ENCODE data around the gene CAPN9. TPM values are rescaled to one million over a fixed set of nuclear protein-coding genes. Genes with fewer than 3 reads are reported as not detected.
A peak's percentile ranks its signal among the peaks of the same experiment; 100 is the strongest.

The CAPN9 gene
- total and polyA plus RNA-seq, 4 donors, result not detected

DNA sequence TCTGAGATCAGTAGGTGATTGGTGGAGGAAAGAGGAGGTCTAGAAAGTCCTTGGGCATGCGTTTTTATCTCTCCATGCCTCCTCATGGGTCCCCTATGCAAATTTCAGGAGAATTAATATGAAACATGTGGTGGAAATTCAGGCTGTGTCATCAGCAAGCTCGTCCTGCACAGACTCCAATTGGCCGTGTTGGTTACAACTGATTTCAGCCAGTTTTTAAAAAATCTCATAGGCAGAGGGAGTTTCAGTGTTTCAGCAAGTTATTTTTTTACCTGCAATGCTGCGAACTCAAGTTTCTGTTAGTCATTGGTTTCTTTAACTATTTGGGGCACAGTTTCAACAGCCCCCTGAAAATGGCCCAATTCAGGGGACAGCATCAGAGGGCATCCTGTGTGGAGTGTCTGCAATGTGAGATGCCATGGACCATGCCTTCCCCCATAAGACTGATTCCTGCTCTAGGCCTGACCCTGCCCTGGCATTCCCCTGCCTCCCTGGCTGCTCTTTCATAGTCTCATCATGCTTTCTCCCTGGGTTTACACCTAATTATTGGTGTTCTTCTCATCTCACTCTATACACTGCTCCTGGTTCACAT is 61.2 kb downstream of the CAPN9 start:
- H3K9me3 ChIP-seq (ENCODE audit: control insufficient read depth in 4 of 4, low read length in 3 of 4), result peaks cover 0 to 8% (median 2%) of the 10 kb centered on the region in 4 donors
- no peaks in the 10 kb centered on the region for H3K36me3 ChIP-seq (ENCODE audit: control insufficient read depth in 4 of 4, insufficient read depth in 3 of 4, low read depth in 1 of 4, low read length in 3 of 4)
- TF ChIP-seq YY1 (IDR thresholded peaks at IDR 0.05), result no peak
- TF ChIP-seq SP1 (IDR thresholded peaks at IDR 0.05), result no peak
- TF ChIP-seq, protein P1, sequence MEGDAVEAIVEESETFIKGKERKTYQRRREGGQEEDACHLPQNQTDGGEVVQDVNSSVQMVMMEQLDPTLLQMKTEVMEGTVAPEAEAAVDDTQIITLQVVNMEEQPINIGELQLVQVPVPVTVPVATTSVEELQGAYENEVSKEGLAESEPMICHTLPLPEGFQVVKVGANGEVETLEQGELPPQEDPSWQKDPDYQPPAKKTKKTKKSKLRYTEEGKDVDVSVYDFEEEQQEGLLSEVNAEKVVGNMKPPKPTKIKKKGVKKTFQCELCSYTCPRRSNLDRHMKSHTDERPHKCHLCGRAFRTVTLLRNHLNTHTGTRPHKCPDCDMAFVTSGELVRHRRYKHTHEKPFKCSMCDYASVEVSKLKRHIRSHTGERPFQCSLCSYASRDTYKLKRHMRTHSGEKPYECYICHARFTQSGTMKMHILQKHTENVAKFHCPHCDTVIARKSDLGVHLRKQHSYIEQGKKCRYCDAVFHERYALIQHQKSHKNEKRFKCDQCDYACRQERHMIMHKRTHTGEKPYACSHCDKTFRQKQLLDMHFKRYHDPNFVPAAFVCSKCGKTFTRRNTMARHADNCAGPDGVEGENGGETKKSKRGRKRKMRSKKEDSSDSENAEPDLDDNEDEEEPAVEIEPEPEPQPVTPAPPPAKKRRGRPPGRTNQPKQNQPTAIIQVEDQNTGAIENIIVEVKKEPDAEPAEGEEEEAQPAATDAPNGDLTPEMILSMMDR (IDR thresholded peaks at IDR 0.05; ENCODE audit: low read depth, low read length, missing input control), result no peak
- TF ChIP-seq, protein P2, sequence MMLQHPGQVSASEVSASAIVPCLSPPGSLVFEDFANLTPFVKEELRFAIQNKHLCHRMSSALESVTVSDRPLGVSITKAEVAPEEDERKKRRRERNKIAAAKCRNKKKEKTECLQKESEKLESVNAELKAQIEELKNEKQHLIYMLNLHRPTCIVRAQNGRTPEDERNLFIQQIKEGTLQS (IDR thresholded peaks at IDR 0.05), result no peak
- TF ChIP-seq TAF1 (conservative IDR thresholded peaks at IDR 0.05), result no peak
- no peak for TF ChIP-seq HNF4A (conservative IDR thresholded peaks at IDR 0.05)
- H3K27me3 ChIP-seq (ENCODE audit: control insufficient read depth in 4 of 4, insufficient read depth in 4 of 4, low read length in 3 of 4), result no peaks in the 10 kb centered on the region
- no peaks in the 10 kb centered on the region for H3K4me1 ChIP-seq (ENCODE audit: control insufficient read depth in 4 of 4, insufficient read depth in 4 of 4, low read length in 3 of 4)
- H3K9ac ChIP-seq (ENCODE audit: low read depth in 1 of 2, low read length in 2 of 2), result no peak overlapping the region
- DNase-seq (ENCODE audit: low spot score), result no peak
- no peak overlapping the region for H3K4me3 ChIP-seq (ENCODE audit: low read depth in 1 of 3, low read length in 3 of 3)
- 78% methylated on average over 4 of the region's 4 CpGs for WGBS
- H3K27ac ChIP-seq (ENCODE audit: low read depth in 1 of 2, low read length in 2 of 2), result no peak overlapping the region

DNA sequence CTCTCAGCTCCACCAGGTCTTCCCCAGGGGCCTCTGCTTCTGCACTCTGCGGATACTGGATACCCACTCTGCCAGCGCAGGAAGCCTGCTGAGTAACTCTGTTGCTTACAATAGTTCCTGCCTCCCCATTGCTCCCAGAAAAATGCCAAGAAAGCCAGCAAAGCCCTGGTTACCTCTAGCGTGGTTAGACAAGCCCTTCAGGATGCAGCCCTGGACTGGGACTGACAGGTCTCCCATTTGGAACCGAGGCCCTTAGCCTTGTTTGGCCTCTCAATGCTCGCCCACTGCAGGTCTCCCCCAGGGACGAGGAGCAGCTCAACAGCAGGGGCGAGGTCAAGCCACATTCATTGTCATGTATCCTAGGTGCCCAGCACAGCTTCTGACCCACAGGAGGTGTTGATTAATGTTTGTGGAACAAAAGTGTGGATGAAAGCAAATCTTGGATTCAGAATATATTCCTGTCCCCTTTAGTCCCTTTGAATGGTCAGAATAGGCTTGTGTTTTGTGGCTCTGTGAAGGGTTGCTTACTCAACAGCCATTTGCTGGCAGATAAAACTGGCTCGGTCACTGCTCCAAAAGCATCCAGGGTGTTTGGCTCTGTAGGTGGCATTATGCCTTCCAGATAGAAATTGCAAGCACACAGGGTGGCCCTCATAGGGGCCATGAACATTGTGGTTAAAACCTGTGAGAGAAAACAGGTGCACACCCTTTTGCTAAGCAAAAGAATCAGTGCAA is 62.2 kb downstream of the CAPN9 start:
- DNase-seq (ENCODE audit: low spot score), result peak; percentile 17
- 81% methylated on average over 8 of the region's 8 CpGs for WGBS

DNA sequence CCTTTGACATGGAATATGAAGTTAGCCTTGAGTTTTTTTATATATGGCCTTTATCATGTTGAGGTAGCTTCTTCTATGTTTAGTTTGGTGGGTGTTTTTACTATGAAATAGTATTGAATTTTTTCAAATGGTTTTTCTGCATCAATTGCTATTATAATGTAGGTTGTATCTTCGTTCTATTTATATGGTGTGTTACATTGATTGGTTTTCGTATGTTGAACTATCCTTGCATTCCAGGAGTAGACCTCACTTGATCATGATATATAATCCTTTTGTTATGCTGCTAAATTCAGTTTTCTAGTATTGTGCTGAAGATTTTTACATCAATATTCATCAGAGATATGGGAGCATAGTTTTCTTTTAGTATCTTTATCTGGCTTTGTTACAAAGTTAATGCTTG is 65.4 kb downstream of the CAPN9 start:
- Histone ChIP-seq H3K9ac (ENCODE audit: low read depth in 1 of 2, low read length in 2 of 2) (no peak overlapping the region), H3K27me3 (ENCODE audit: control insufficient read depth in 4 of 4, insufficient read depth in 4 of 4, low read length in 3 of 4) (no peaks in the 10 kb centered on the region), H3K4me1 (ENCODE audit: control insufficient read depth in 4 of 4, insufficient read depth in 4 of 4, low read length in 3 of 4) (no peaks in the 10 kb centered on the region), H3K27ac (ENCODE audit: low read depth in 1 of 2, low read length in 2 of 2) (no peak overlapping the region), H3K36me3 (ENCODE audit: control insufficient read depth in 4 of 4, insufficient read depth in 3 of 4, low read depth in 1 of 4, low read length in 3 of 4) (no peaks in the 10 kb centered on the region), H3K9me3 (ENCODE audit: control insufficient read depth in 4 of 4, low read length in 3 of 4) (peaks cover 0 to 8% (median 2%) of the 10 kb centered on the region in 4 donors), H3K4me3 (ENCODE audit: low read depth in 1 of 3, low read length in 3 of 3) (no peak overlapping the region)
- 88% methylated on average over 2 of the region's 2 CpGs for WGBS
- DNase-seq (ENCODE audit: low spot score), result no peak
- TF ChIP-seq FOXA1 (IDR thresholded peaks at IDR 0.05), result no peak
- TF ChIP-seq, protein P3, sequence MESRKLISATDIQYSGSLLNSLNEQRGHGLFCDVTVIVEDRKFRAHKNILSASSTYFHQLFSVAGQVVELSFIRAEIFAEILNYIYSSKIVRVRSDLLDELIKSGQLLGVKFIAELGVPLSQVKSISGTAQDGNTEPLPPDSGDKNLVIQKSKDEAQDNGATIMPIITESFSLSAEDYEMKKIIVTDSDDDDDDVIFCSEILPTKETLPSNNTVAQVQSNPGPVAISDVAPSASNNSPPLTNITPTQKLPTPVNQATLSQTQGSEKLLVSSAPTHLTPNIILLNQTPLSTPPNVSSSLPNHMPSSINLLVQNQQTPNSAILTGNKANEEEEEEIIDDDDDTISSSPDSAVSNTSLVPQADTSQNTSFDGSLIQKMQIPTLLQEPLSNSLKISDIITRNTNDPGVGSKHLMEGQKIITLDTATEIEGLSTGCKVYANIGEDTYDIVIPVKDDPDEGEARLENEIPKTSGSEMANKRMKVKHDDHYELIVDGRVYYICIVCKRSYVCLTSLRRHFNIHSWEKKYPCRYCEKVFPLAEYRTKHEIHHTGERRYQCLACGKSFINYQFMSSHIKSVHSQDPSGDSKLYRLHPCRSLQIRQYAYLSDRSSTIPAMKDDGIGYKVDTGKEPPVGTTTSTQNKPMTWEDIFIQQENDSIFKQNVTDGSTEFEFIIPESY (IDR thresholded peaks at IDR 0.05), result no peak
- TF ChIP-seq GABPA (IDR thresholded peaks at IDR 0.05 in 1 of 2, conservative IDR thresholded peaks at IDR 0.05 in 1 of 2), result no peak
- TF ChIP-seq NR2F2 (IDR thresholded peaks at IDR 0.05), result no peak
- no peak for TF ChIP-seq SP1 (IDR thresholded peaks at IDR 0.05)
- no peak for TF ChIP-seq EGR1 (IDR thresholded peaks at IDR 0.05; ENCODE audit: low read depth in 2 of 2)
- TF ChIP-seq, protein P1 (IDR thresholded peaks at IDR 0.05; ENCODE audit: low read depth, low read length, missing input control), result no peak
- TF ChIP-seq YY1 (IDR thresholded peaks at IDR 0.05), result no peak
- TF ChIP-seq, protein P4, sequence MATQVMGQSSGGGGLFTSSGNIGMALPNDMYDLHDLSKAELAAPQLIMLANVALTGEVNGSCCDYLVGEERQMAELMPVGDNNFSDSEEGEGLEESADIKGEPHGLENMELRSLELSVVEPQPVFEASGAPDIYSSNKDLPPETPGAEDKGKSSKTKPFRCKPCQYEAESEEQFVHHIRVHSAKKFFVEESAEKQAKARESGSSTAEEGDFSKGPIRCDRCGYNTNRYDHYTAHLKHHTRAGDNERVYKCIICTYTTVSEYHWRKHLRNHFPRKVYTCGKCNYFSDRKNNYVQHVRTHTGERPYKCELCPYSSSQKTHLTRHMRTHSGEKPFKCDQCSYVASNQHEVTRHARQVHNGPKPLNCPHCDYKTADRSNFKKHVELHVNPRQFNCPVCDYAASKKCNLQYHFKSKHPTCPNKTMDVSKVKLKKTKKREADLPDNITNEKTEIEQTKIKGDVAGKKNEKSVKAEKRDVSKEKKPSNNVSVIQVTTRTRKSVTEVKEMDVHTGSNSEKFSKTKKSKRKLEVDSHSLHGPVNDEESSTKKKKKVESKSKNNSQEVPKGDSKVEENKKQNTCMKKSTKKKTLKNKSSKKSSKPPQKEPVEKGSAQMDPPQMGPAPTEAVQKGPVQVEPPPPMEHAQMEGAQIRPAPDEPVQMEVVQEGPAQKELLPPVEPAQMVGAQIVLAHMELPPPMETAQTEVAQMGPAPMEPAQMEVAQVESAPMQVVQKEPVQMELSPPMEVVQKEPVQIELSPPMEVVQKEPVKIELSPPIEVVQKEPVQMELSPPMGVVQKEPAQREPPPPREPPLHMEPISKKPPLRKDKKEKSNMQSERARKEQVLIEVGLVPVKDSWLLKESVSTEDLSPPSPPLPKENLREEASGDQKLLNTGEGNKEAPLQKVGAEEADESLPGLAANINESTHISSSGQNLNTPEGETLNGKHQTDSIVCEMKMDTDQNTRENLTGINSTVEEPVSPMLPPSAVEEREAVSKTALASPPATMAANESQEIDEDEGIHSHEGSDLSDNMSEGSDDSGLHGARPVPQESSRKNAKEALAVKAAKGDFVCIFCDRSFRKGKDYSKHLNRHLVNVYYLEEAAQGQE (IDR thresholded peaks at IDR 0.05), result no peak
- no peak for TF ChIP-seq JUND (IDR thresholded peaks at IDR 0.05)
- no peak for TF ChIP-seq RXRA (IDR thresholded peaks at IDR 0.05)
- TF ChIP-seq, protein P2 (IDR thresholded peaks at IDR 0.05), result no peak
- TF ChIP-seq FOXA2 (IDR thresholded peaks at IDR 0.05), result no peak
- no peak for TF ChIP-seq HNF4A (conservative IDR thresholded peaks at IDR 0.05)

More for the DNA sequence above, 62.2 kb downstream of the CAPN9 start:
- Histone ChIP-seq H3K4me3 (ENCODE audit: low read depth in 1 of 3, low read length in 3 of 3) (no peak overlapping the region), H3K4me1 (ENCODE audit: control insufficient read depth in 4 of 4, insufficient read depth in 4 of 4, low read length in 3 of 4) (no peaks in the 10 kb centered on the region), H3K9me3 (ENCODE audit: control insufficient read depth in 4 of 4, low read length in 3 of 4) (peaks cover 0 to 8% (median 2%) of the 10 kb centered on the region in 4 donors), H3K36me3 (ENCODE audit: control insufficient read depth in 4 of 4, insufficient read depth in 3 of 4, low read depth in 1 of 4, low read length in 3 of 4) (no peaks in the 10 kb centered on the region), H3K9ac (ENCODE audit: low read depth in 1 of 2, low read length in 2 of 2) (no peak overlapping the region), H3K27me3 (ENCODE audit: control insufficient read depth in 4 of 4, insufficient read depth in 4 of 4, low read length in 3 of 4) (no peaks in the 10 kb centered on the region), H3K27ac (ENCODE audit: low read depth in 1 of 2, low read length in 2 of 2) (no peak overlapping the region)
- TF ChIP-seq TAF1 (conservative IDR thresholded peaks at IDR 0.05), result no peak

Data from liver (tissue), 9 donors.